Epithelial cell of alveolus of lung (primary cell): ENCODE data around the gene OR7G2. TPM values are rescaled to one million over a fixed set of nuclear protein-coding genes. Genes with fewer than 3 reads are reported as not detected.

Experiments used
- total RNA-seq: library from RNA; depleted of rRNA; stranded (reverse); fragments of >200 nt; gene quantifications from 2 replicates; pipeline ENCODE4 v1.2.1, GENCODE V29; 2015

OR7G2 gene
- not detected in 2 replicates for total RNA-seq

DNA sequence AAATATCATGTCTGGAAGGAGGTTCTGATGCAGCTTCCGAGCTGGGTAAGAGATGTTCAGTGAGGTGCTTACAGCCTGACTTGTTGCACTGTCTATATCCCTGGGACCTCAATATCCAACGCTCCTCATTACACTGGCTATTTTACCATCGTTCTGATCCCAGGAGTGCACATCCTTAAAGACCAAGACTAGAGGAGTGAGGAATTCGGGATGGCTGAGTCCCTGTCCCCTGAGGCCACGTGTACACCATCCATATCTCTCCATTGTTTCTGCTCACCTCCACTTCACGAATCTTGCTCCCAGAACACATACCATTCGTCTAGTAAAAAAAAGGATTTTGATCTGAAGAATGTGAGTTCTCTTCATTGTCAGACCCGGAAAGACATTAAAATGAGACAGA is at the start of gene OR7G2:
Gene OR7G2, minus strand, starts transcription at position 101 of the 400 bp plus-strand sequence. CDS start 4,232 bp downstream, outside the sequence.

DNA sequence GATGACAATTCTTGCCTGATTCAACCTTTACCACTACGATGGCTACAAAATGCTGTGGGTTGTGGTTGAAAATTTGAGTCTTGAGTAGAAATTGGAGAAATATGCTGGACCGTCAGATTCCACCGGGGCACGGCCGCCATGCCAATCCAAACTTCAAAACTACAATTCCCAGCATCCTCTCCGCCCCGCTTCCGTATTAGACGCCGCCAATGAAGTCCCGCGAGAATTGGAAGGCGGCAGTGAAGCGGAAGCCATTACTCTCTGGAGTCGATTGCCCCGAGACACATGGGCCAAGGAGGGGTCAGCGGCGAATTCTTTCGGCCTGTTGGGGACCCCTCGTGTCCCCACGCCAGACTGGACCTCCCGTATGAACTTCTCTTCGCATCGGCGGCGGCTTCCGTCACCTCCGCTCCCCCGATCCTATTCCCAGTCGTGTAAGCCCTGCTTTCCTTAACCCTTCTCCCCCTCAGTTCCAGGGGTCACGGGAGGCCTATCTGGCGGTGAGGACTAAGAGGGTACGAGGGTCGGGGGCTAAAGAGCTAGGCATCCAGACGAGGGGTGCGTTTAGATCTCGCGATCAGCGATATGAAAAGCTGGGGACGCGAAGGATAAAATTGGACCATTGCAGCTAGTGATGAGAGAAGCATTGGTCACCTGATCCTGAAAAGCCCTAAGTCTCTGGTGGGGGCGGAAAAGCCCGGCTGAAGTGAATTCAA is 33.0 kb upstream of the OR7G2 start, which contains the start of gene ZNF317:
Gene ZNF317, plus strand, starts transcription at position 239 of the 716 bp plus-strand sequence. CDS start 15,620 bp downstream, outside the sequence.

DNA sequence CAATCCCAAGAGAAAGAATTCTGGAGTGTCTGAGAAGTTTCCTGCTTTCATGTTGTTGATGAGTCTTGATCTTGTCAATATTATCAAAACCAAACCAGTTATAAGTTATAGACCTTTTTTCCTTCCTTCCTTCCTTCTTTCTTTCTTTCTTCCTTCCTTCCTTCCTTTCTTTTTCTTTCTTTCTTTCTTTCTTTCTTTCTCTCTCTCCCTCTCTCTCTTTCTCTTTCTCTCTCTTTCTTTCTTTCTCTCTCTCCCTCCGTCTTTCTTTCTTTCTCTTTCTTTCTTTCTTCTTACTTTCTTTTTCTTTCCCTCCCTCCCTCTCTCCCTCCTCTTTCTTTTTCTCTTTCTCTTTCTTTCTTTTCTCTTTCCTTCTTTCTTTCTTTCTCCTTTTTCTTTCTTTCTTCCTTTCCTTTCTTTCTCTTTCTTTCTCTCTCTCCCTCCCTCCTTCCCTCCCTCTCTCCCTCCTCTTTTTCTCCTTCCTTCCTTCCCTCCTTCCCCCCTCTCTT is 19.7 kb upstream of the OR7G2 start, which contains the start of gene OR7G3:
Gene OR7G3, minus strand, starts transcription at position 51 of the 506 bp plus-strand sequence. Its CDS starts 0 bp downstream, at position 51.

GRCh38 chr19:9115307-9115813 is 8.1 kb upstream of the OR7G2 start, which contains the start of gene OR7G1:
Gene OR7G1, minus strand, starts transcription at chr19:9115763. Its CDS starts 0 bp downstream, at chr19:9115763.

GRCh38 chr19:9086761-9087160 is 20.5 kb downstream of the OR7G2 start, which contains the start of gene OR1M1:
Gene OR1M1, plus strand, starts transcription at chr19:9087061. Its CDS starts 6,184 bp downstream, at chr19:9093245.

Other genes starting within 250 kb of the OR7G2 start
- under 0.01 TPM in 1 of 2 replicates, not detected in the other for gene MUC16, start 97.1 kb downstream of the OR7G2 start, total RNA-seq
- not detected in 2 replicates for gene OR1M1, start 20.4 kb downstream of the OR7G2 start, total RNA-seq
- gene OR7G1, start 8.3 kb upstream of the OR7G2 start, total RNA-seq = not detected in 2 replicates
- not detected in 2 replicates for gene OR7G3, start 19.5 kb upstream of the OR7G2 start, total RNA-seq
- 14.2 and 25.9 TPM in 2 replicates for gene ZNF317, start 32.9 kb upstream of the OR7G2 start, total RNA-seq
- gene OR7D2, start 71.5 kb upstream of the OR7G2 start, total RNA-seq = under 0.01 TPM in 1 of 2 replicates, not detected in the other
- under 0.01 TPM in 1 of 2 replicates, not detected in the other for gene OR7D4, start 112.1 kb upstream of the OR7G2 start, total RNA-seq
- not detected in 2 replicates for gene OR7E24, start 143.5 kb upstream of the OR7G2 start, total RNA-seq
- gene ZNF699, start 202.4 kb upstream of the OR7G2 start, total RNA-seq = 12.0 and 12.6 TPM in 2 replicates
- gene ZNF559, start 216.7 kb upstream of the OR7G2 start, total RNA-seq = 8.4 and 26.2 TPM in 2 replicates